Measurements from ENCODE around the gene PDPK1.
"Not testable (repeated sequence)": the region's sequence is repeated elsewhere in the genome, so short reads cannot be mapped to it uniquely, and the experiment has no call there.

Gene PDPK1

GRCh38 chr16:2614761-2615191 lies 77.0 kb downstream of the PDPK1 start:
- DNase-seq = no peak

GRCh38 chr16:2618964-2619363 lies 81.1 kb downstream of the PDPK1 start:
- not testable (repeated sequence) for DNase-seq

DNA sequence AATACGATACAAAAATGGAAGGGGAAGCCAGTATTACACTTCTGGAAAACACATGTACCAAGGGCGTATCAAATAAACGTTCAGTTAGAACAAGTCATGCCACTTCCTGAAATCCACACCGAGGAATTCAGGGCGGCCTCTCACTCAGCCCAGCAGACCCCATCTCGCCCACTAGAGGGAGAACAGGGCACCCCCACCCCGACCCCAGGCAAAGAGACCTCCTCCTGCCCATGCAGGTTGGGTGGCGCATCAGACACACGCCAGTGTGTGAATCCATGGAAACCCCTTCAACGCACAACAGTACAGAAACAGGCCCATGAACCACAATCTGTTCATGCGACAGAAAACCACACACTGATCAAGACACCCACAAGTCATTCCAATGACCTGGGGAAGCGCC lies 81.8 kb downstream of the PDPK1 start:
- DNase-seq = peak in 2 of 4 experiments; percentile 11 to 20

DNA sequence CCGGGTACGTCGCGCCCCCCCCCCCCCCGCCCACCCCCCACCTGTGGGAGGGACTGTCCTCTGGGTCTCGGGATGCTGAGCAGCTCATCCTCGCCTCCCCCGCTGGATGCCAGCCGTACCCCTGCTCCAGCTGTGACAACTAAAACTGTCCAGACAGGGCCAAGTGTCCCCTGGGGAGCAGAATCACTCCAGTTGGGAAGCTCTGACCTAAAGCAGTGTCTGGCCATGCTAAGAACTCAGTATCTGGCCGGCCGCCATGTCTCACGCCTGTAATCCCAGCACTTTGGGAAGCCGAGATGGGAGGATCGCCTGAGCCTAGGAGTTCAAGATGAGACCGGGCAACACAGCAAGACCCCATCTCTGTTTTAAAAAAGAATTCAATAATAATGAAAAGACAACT lies 83.0 kb downstream of the PDPK1 start:
- DNase-seq = not testable (repeated sequence)

- DNase-seq = not testable (repeated sequence)
Observed at GRCh38 chr16:2621395-2621794, 83.6 kb downstream of the PDPK1 start.

DNA sequence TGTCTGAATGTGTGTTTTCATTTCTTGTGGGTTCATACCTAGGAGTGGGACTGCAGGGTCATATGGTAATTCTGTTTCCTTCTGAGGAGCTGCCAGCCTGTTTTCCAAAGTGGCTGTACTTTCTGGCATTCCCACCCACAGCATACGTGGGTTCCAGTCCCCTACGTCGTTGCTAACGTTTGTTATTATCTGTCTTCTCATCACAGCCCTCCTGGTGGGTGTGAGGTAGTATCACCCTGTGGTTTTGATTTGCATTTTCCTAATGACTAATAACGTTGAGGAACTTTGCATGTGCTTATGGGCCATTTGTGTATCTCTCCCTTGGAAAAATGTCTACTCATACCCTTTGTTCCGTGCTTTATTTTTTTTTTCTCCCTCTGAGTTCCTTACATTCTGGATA lies 89.3 kb downstream of the PDPK1 start:
- not testable (repeated sequence) for DNase-seq

GRCh38 chr16:2631203-2631602 lies 93.4 kb downstream of the PDPK1 start:
- DNase-seq = not testable (repeated sequence)

DNA sequence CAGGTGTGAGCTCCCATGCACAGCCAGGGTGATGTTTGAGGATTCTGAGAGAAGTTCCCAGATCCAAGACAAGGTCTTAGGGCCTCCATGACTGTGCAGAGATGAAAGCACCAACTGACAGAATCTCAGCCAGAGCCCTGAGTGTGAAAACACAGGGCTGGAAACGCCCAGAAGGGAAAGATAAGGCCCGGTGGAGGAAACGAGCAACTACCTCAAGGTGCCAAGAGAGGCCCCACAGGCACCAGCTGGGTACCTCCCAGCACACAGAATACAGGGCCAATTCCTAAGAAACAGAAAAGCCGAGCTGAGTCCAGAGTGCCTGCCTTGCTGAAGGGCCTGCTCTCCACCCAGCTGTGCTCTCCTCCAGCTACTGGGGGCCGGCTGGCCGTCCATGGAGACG lies 94.5 kb downstream of the PDPK1 start:
- not testable (repeated sequence) for DNase-seq

- DNase-seq = not testable (repeated sequence)
Observed at GRCh38 chr16:2639071-2639721, 101.4 kb downstream of the PDPK1 start.

GRCh38 chr16:2639722-2640072 lies 101.9 kb downstream of the PDPK1 start:
- DNase-seq = not testable (repeated sequence)

DNA sequence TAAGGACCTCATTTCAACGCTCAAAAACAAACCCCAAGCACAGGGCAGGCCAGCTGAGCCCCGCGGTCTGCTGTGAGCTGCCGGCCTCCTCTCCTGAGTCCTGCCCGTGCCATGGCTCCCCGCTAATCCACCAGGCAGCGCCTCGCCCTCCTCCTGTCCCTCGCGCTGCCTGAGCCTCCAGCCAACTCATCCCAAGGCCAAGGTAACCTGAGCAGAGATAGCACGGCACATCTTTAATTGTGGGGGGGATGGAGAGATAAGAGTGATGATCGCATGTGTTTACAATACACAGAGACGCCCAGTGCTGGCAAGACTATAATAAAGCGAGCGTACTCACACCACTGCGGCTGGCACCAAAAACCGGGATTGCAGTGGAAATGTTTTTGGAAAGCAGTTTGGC lies 104.7 kb downstream of the PDPK1 start:
- not testable (repeated sequence) for DNase-seq

- not testable (repeated sequence) for DNase-seq
Observed at GRCh38 chr16:2644754-2645453, 107.1 kb downstream of the PDPK1 start.

DNA sequence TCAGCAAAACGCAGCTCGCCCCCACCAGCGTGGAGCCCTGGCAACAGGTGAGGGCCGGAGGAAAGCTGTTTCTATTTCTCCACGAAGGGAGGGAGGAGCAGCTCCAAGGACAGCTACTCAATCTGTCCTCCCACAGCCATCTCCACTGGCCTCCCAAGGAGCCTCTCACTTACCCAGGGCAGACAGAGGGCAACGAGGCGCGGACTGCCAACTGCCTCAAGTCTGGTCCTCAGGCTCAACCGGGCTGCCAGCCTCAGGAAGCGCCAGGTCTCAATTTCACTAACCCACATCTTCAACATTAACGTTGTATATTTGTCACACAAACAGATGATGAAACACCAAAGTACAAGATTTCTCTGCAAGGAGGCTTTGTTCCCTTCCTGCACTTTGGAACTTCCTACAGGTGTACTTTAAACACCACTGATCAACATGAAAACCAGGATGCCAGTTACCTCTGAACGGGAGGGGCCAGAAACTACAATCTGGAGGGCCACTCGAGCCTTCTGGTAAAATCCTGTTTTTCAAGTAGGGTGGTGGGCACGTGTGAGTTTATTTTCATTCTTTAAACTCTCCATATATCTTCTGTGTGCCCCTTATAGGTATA lies 113.5 kb downstream of the PDPK1 start:
- not testable (repeated sequence) for DNase-seq

All from suppressor macrophage (primary cell).